NT2/D1 (cell line): Measurements from ENCODE around the gene GRPR.

Experiments used
- SUZ12 ChIP-seq: IDR thresholded peaks from 2 replicates; pipeline ENCODE4 v1.6.1; 2011; ENCODE audit not compliant: insufficient read length, insufficient read depth; ENCODE audit errors: extremely low read depth
- YY1 ChIP-seq: IDR thresholded peaks from 2 replicates; pipeline ENCODE4 v1.6.1; 2011; ENCODE audit not compliant: insufficient read length, insufficient read depth
- ZNF274 ChIP-seq: IDR thresholded peaks from 2 replicates; pipeline ENCODE4 v1.6.1; 2011; ENCODE audit warnings: mild to moderate bottlenecking, low read depth, low read length

- TF ChIP-seq SUZ12 (no peak), YY1 (no peak), ZNF274 (no peak)
Observed at GRCh38 chrX:16077811-16078210, 45.6 kb upstream of the GRPR start.
